Stimulated activated CD4-positive, alpha-beta T cell treated with anti-CD3 and anti-CD28 coated beads, Interleukin-12 subunit alpha, Interleukin-12 subunit beta, amount 100 ng/mL, for 48 hours (primary cell): ENCODE data around the gene VAMP4.
"Not testable (repeated sequence)": the region's sequence is repeated elsewhere in the genome, so short reads cannot be mapped to it uniquely, and the experiment has no call there.

ENCODE experiments used
- DNase-seq, 3 donors: peaks; one replicate each; pipeline ENCODE4 v3.0.0-alpha.2; 2020; ENCODE audit warnings: low read depth in 2 of 3, low spot score in 1 of 3

VAMP4 gene

DNA sequence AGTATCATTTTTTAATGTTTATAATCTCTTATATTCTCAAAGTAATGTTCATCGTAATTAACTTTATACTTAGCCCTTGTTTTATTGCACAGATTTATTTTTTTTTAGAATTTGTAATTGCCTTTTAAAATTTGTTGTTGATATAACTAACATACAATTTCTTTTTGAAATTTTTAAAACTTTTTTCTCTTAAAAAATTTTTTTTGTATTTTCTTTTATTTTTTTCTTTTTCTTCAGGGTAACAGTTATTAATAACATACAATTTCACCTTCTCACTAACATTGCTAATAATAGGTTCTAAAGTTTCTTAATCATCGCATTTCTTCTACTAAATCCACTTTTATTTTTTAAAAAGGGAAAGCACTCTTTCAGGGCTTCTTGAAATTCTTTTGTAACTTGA, 11.3 kb upstream of the VAMP4 start:
- DNase-seq: no peak

DNA sequence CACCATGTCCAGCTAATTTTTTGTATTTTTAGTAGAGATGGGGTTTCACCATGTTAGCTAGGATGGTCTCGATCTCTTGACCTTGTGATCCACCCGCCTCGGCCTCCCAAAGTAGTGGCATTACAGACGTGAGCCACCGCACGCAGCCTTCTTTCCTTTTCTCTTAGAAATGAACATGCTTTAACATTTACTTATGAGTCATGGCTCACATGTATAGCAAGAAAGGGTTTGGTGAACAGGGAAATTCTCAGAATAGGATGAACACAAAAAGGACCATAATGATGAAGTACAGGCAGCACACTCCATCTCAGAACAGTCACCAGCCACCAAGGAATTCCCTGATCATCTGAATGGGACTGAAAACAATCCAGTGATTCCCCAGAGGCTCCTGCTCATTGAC, 9.4 kb upstream of the VAMP4 start:
- no peak for DNase-seq

DNA sequence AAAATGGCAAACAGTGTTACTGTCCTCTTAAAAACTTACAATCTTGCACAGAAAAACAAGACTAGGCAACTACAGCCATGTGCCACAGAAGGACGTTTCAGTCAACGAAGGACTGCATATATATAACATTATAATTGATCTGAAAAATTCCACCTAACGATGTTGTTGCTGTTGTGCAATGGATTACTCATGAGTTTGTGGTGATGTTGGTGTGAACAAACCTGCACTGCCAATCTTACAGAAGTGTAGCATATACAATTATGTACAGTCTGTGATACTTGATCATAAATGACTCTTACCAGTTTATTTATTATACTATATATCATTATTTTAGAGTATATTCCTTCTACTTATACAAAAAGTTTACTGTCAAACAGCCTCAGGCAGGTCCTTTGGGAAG, 6.8 kb upstream of the VAMP4 start:
- DNase-seq: no peak

DNA sequence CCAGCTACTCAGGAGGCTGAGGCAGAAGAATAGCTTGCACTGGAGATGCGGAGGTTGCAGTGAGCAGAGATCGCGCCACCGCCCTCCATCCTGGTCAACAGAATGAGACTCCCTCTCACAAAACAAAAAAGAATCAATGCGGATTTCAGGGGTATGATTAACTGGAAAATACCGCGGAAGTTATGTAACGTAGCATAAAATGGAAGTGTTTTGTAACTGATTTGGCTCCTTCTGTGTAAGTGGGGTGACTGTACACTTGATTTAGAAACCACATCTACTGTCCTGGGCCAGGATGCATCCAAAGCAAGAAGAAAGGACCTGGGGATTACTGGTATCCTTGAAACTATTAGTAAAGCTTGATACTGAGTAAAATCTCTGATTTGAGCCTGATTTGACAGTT, 3.1 kb upstream of the VAMP4 start:
- no peak for DNase-seq

DNA sequence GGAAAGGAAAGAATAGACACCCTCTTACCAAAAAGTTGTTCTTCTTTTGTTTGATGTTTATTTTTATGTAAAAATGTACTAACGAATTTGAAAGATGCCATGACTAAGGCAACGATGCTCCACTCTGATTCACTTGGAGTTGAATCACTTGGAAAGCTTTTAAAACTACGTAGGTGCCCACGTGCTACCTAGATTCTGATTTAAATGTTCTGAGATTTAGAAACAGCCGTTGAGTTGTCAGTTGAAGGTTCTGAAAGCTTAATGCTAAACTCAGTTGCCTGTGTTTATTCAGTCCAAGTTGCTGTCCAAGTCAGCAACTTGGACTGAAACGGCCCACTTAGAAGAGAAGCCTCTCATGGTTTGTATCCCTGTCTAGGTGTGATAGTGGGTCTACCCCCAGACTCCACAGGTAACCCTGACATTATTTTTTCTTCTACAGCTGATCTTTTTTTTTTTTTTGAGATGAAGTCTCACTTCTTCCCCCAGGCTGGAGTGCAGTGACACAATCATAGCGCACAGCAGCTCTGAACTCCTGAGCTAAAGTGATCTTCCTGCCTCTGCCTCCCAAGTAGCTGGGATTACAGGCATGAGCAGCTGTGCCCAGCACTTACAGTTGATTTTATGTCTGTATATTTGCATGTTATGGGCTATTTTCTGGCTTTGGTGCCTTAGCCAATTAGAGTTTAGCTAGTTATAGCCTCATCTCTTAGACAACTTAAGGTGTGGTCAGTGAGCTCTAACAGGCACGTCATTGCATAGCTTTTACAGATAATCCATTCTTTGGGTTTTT, 1.4 kb upstream of the VAMP4 start:
- no peak for DNase-seq

DNA sequence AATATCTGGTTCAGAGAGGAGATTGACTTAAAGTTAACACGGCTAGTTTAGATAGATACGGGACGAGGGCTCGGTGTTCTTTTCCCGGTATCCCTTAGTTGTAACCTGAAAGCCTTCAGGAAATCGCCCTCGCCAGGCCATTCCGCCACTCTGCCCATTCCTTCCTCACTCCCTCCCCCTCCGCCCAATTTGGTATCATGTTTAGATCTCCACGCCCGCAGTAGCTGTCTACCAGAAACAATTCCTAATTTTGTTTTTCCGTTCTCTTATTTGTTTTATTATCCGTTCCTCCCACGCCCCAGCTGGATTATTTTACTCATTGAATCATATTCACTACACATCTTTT, 685 bp upstream of the VAMP4 start:
- DNase-seq: peak in 1 of 3 donors; percentile 1

DNA sequence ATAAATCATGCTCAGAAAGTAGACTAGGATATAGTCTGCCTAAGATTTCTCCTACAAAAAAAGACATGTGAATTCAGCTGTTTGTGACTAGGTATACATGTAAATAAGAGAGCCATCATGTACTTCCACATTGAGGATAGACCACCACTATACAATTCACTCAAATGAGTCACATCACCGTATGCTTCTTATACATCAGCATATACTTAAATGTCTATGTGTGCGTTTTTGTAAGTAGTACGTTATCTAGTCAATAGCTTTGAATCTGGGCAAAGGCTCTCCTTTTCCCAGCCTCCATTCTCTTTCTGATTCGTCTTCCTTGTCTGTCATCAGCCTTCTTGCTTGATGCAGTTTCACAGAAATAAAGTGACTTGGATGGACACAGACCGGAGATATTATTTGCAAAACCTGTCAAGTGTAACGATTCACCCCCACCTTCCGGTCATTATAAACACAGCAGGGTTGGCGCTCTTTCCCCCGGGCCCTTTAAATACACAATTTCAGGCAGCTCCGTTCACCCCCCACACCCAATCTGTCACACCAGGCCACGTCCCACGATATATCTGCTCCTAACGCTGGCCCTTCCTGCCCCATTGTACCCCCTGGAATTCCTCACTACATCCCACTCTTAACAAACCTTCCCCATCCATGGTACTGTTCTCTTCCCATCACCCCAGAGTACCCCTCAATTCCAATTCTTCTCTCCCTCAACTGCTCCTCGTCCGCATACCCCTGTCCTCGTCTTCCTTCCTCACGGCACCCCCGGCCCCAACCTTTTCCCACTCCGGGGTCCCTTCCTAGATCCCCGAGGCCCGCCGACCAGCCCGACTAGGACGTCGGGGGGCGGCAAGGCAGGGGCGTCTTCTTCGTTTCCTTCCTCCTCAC, 636 bp downstream of the VAMP4 start:
- DNase-seq: peak in 2 of 3 donors; percentile 21 to 43

DNA sequence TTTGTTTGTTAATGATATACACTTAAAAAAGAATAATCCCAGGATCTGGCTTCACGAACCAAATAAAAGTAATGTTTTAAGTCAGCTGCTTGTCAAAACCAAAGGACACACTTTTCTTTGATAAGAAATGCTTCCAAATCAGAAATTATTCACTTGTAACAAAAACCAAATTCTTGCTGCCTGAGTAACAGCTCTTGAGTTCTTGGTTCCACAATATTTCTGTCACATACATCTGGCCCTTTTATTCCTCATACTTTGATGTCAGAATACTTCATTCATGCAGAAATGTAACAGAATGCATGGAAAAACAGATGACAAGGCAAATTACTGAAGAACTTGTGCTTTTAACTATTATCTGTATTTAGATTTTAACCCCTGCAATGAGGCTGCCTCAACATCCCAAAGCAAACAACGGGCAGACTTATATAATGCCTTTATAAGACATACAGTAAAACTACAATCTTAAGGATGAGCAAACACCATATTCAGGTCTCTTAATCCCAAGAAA, 1.5 kb downstream of the VAMP4 start:
- DNase-seq: no peak

DNA sequence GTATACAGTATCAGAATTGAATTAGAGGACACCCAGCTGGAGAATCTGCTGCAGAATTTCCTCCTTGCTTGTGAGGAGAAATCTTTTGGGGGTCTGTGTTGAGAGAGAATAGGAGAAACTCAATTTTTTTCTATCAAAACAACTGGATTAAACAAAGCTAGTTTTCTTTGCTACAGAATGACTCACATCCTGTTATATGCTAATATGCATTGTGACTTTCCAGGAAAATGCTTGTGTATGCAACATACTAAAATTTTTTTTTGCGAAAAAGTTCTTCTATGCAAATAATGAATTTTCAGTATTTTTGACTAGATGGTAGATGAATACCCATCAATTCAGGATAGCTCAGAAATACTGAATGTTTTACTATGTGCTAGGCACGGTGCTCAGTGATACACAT, 2.2 kb downstream of the VAMP4 start:
- DNase-seq: no peak

DNA sequence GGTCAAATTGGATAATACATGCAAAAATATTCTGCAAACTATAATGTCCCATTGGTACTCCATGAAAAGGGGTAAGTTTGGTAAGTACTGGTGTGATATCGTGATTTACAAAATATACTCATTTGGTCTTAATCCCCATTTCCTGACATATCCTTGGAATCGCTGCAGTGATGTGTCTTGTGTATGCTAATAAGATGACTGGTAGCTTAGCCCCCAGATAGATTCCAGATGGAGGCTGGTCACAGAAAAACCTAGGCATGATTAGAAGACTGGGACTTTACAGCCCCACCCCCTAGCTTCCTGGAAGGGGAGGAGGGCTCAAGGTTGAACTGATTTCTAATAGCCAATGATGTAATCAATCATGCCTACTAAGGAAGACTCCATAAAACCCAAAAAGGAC, 3.0 kb downstream of the VAMP4 start:
- DNase-seq: no peak

DNA sequence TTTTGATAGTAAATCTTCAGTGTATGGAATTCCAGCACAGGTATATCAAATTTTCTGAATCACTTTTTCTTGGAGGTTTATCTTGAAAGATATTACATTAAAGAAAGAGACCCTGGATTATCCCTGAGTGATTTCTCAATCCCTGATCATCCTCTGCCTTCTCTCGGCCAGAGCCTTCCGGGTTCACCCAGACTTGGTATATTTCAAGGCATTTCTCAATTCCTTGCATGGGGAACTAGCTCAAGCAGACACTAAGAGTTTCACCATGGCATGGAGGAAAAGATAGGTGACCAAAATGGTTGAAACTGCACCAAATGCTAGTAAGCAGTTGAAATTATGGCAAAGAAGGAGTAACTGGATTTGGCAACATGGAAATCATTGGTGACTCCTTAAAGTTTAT, 5.7 kb downstream of the VAMP4 start:
- DNase-seq: no peak

DNA sequence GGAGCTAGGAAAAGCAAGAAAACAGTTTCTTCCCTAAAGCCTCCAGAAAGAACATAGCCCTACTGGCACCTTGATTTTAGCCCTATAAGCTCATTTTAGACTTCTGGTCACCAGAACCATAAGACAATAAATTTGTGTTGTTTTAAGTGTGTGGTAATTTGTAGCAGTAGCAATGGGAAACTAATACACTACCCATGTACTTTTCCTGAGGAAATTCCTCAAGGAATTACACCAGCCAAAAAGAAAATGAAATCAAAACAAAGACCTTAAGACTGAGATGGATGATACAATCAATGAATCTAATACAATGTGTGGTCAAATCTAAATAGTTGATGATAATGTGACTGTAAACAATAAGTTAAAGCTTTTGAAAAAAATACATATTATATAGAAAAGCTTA, 11.8 kb downstream of the VAMP4 start:
- no peak for DNase-seq

DNA sequence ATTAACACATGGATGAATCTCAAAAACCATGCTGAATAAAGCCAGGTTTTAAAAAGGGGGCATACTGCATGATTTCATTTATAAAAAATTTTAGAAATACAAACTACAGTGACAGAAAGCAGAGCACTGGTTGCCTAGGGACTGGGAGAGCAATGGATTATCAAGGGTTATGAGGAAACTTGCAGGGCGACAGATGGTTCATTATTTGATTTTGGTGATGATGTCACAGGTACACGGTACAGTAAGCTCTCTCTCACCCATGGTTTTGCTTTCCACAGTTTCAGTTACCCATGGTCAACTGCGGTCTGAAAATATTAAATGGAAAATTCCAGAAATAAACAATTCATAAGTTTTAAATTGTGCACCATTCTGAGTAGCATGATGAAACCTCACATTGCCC, 14.1 kb downstream of the VAMP4 start:
- no peak for DNase-seq

DNA sequence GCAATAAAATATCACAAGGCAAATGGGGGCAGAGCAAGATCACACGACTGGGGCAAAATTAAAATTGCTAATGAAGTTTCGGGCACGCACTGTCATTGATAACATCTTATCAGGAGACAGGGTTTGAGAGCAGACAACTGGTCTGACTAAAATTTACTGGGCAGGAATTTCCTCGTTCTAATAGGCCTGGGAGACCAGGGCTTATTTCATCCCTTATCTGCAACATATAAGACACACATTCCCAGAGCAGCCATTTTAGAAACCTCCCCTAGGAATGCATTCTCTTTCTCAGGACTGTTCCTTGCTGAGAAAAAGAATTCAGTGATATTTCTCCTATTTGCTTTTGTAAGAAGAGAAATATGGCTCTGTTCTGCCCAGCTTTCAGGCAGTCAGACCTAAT, 18.7 kb downstream of the VAMP4 start:
- not testable (repeated sequence) for DNase-seq

DNA sequence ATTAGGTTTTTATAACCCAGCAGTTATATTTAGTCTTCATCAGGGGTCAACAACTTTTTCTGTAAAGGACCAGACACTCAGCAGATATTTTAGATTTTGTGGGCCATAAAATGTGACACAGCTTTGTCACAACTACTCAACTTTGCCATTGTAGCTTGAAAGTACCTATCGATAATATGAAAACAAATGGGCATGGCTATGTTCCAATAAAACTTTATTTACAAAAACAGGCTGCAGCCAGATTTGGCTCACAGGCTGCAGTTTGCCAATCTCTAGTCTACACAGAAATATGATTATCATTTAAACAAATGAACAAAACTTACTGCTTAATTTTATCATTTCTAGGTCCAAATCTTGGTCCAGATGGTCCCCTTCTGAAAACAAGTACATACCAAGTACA, 23.0 kb downstream of the VAMP4 start:
- DNase-seq: no peak

DNA sequence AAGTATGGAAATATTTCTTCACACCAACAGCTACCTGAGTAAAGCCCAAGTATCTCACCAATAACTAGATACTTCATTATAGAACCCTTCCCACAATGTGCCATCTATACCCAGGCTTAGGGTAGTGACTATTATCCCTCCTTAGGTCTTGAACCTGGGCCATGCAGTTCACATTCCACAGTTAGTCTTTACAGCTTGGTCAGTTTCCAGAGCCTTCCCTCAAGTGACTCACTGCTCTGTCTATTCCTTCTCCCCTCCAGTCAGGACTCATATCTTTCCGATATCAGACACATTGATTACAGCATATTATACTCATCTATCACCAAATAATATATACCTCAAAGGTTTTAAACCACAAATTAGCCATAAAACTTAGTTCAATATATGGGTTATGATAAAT, 23.6 kb downstream of the VAMP4 start:
- DNase-seq: no peak

DNA sequence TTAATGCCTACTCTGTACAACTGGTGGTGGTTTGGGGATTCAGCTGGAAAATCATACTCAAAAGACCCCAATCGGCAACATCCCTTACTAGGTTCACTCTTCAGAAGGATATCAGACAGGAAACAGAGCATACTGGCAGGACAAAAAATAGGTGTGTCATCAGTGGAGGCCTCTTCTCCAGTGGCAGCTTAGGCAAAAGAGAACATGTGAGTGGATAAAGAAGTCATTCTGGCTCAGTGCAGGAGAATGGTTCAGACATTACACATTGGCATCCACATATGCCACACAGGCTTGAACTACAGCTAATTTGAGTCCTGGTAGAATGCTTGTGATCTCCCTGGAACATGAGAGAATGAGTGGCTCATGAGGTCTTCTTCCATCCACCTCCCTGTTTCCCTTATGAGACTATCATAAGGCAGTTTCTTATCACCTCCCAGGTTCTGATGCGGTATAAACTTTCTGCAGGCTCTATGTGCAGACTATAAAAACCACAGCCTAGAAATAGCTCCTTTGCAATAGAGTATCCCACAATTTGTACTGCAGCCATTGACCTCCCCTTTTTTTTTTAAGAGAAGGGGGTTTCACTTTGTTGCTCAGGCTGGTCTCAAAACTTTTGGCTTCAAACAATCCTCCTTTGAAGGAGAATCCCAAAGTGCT, 24.7 kb downstream of the VAMP4 start:
- no peak for DNase-seq

DNA sequence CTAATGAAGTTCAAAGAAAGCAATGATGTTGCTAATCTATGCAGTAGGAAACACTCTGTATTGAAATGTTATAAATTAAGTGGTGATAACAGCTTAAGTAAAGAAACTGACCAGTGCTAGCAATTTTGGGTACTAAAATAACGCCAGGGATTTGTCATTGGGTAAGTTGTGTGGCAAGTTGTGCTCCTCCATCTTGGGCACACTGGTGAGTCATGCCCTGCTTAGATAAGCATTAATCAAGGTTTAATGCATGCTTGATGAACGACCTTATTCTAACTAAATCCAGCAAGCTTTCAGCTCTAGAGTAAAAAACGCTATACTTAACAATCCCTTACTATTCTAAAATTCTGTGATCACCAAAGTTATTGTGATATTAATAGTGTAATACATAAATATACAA, 25.2 kb downstream of the VAMP4 start:
- DNase-seq: no peak

DNA sequence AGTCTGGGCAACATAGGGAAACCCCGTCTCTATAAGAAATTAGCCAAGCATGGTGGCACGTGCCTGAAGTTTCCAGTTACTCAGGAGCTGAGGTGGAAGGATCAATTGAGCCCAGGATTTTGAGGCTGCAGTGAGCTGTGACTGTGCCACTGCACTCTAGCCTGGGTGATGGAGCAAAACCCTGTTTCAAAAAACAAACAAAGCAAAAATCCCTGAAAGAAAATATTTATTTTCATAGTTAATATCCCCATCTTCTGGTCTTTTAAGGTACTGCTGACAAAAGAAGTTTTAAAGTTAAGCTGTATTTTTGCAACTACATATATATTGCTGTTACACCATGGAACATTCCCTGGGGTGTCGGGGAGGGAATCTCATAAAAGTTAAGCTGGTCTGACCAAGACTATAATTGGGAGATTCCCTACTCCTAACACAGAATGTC, 26.0 kb downstream of the VAMP4 start:
- no peak for DNase-seq

DNA sequence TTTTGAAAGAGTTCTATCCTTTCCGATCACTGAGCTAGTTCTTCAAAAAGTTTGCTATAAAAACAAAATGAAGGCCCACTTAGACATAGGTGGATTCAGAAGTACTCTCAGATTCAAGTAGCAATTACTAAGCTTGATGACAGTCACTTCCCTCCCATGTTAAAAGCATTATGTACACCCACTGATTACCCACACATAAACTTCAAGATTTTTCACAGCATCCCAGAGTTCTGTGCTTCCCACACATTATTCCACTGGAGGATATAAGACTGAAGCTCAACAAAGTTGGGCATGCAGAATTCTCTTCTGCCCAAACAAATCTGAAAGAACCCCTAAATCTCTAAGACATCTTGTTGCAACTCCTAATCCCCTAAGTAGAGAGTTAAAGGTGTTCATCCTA, 29.5 kb downstream of the VAMP4 start:
- DNase-seq: no peak

DNA sequence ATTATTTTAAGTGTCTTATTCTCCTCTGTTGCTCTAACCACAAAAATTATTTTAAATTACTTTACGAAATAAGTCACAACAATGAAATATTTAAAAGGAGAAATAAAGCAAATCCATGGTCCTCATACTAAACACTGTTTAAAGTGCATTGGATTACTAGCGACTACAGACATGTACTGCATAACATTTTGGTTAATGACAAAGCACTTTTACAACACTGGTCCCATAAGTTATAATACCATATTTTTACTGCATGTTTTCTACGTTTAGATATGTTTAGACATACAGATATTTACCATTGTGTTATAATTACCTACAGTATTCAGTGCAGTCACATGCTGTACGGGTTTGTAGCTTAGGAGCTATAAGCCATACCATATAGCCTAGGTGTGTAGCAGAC, 30.2 kb downstream of the VAMP4 start:
- no peak for DNase-seq

DNA sequence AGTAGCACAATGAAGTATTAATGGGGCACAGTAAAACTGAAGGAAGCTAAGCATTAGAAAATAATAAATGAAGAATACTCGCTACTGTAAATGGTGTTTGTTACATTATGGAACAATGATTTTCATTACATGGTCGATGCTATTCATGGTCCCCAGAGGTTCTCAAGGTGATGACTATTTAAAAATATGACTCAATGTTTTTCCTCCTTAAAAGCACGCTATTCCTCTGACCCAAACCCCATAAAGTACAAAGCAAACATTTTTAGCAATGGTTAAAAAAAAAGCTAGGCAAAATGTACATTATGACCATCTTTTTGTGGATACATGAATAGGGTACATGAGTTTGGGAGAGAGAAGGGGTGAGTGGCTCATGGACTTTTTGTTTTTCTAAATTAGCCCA, 34.3 kb downstream of the VAMP4 start:
- no peak for DNase-seq
